Hematopoietic multipotent progenitor cell treated with erythropoietin and hydrocortisone succinate and interleukin-3 and kit ligand, for 15 days (in vitro differentiated cells): ENCODE data around the gene B3GAT1.

Experiments
- DNase-seq: peaks from one replicate; pipeline ENCODE4 v3.0.0-alpha.2; 2015; ENCODE audit warnings: low spot score

The B3GAT1 gene

DNA sequence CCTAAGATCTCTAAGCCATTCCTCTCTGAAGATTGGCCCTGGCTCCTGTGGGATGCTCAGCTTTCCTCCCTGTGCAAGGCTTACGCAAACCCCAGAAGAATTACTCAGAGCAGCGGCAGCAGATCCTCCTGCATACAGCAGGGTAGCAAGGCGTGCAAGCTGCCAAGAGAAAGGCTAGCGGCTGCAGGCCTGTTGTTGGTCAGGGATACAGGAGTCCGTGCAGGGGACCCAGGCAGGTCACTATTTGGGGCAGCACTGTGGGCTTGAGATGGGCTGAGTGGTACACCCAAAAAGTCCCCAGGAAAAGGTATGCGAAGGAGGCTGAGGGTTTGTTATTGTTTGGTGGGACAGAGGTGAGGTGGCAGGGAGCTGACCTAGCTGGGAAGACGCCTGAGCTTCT lies 78.7 kb downstream of the B3GAT1 start:
- no peak for DNase-seq

DNA sequence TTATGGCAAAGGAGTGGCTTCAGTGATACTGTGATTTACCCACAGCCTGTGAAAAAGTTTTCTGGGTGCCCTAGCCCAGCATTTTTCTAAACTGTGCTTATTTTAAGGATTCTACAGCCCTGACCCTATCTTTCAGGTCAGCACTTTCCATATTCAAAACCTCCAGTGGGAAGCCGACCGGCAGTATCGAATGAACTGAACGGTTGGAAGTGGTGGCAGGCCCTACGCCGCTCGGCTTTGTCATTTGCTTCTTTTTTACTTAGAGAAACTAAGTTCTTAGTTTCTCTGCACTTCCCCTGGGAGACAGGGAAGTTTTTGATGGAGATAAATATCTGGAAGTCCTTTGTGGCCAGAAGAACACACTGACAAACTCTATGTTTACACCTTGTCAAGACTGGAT lies 79.3 kb downstream of the B3GAT1 start:
- no peak for DNase-seq

DNA sequence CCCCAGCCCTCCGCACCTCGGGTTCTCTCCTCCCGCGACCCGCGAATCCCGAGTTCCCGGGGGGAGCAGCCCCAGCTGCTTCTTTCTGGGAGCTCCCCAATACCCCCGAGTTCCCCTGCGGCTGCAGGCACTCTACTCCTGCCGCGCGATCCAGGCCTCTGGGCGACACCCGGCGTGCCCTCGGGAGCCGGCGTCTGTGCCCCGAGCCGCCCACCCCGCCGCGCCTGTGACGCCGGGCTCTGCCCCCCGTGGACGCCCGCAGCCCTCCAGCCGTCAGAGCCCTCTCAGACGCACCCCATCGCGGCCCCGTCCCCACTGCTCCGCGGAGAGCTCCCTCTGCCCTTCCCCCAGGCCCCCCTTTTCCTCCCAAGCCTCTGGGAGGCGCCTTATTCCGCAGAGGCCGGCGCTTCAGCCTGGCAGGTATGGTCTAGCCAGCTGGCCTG lies 79.8 kb downstream of the B3GAT1 start:
- no peak for DNase-seq

DNA sequence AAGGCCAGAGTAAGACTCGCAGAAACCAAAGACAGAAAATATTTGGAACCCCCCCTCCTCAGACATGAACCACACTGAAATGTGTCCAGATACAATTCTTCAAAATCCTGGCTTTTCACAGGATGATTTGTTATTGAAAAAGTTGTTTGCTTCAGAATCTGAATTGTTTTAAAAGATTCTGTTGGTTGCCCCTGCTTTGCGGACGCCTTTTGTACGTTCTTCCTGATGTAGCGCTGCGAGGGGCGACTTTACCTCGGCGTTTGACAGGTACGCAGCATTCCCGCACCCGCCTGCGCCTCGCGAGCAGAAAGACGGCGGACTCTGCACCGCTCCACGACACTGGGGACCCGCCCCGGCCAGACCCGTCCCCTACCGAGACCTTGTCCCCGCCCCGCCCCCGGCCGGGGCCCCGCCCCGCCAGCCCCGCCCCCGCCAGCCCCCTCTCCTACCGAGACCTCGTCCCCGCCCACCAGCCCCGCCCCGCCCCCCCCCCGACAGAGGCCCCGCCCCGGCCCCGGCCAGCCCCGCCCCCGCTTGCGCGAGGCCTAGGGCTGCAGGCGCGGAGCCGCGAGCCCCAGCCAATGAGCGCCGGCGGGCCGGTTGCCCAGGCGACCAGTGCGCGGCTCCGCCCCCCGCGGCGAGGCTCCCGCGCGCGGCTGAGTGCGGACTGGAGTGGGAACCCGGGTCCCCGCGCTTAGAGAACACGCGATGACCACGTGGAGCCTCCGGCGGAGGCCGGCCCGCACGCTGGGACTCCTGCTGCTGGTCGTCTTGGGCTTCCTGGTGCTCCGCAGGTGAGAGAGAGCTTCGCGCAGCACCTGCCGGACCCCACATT lies 80.5 kb downstream of the B3GAT1 start, which contains the start of gene GLB1L2:
TSS of gene GLB1L2 (plus strand) at position 635 of the 835 bp plus-strand sequence. CDS start at position 709, 74 bp downstream.
- DNase-seq = peak; percentile 58

DNA sequence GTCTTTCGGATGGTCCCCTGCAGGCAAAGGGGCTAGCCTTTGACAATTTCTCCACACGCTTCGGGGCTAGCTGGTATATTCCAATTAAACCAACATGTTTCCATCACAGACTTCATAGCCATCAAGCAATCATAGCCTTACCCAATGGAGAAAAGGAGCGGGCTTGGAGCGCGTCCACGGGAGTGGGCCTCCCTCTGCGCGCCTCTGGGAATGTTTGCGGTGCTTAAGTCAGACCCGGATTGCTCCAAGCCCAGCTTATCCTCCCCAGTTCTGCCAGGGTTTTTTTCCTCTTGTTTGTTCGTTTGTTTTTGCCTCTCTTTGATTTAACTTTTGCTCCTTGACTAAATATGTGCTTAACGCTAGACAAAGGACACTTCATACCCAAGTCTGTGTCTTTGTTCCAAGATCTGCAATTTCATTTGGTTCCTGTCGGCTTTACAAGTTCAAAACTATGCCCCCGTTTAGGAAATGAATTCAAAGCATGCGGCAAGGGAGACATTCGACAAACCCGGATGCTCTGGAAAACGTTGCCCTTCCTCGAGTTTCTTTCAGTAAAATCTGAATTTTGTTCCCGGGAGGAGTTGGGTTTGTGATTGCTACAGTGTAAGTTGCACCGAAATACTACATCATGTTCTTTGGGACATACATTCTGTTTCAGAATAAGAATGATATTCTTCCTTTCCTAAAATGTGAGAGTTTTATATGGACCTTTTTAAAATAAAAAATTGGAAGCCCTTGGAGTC lies 81.3 kb downstream of the B3GAT1 start:
- no peak for DNase-seq
